NCI-H774 (cell line): ENCODE results near the gene OXER1.

Experiments
- DNase-seq: peaks from one replicate; lab custom pipeline; 2025; lab: John Stamatoyannopoulos, UW

OXER1 gene

DNA sequence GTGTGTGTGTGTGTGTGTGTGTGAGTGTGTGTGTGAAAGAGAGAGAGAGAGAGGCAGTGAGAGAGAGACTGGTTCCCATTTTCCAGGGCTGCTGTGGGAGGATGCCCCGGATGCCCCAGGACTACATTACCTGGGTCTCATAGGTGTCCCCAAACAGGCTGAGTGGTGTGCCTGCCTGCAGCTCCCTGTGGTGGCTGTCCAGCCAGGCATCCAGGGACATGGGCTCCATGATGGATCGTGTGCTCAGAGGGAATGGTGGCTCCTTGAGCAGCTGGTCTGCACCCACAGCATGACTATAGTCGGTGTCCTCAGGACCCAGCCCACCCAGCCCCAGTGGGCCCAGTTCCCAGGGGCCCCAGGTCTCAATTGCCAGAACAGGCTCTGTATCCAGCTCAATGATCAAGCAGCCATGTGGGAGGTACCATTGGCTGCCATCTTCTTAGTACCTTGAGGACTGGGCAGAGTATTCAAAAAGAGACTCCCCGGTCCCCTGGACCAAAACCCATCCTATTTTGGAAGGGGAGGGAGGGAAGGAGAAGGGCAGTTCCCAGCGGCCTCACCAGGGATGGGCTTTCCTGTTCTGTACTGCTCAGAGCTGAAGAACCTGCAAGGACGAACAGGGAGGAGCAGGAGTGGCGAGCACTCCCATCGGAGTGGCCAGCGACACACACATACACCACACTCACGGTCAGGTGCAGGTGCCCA is 5.8 kb upstream of the OXER1 start:
- DNase-seq = no peak

DNA sequence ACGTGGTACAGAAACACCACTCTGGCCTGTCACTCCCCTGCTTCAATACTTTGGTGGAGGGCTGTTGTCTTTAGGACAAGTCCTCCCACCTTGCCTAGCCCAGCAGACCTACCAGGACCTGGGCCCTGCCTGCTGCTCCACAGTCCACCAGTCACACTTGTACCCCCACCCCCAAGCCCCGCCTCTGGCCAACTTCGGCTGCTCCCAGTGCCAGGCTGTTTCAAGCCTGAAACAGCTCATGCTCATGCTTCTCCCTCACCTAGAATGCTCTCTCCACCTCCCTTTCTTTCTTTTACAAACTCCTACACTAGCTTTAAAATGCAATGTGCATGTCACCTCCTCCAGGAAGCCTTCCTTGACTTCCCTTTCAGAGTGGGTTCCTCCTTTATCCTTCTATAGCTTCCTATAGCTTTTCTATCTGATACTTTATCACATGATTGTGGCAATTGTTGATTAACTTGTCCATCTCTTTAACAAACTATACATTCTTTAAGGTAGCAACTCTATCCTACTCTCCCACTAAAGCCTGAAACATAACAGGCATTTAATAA is 4.8 kb upstream of the OXER1 start:
- no peak for DNase-seq

GRCh38 chr2:42767899-42768705 is 4.2 kb upstream of the OXER1 start:
- no peak for DNase-seq

DNA sequence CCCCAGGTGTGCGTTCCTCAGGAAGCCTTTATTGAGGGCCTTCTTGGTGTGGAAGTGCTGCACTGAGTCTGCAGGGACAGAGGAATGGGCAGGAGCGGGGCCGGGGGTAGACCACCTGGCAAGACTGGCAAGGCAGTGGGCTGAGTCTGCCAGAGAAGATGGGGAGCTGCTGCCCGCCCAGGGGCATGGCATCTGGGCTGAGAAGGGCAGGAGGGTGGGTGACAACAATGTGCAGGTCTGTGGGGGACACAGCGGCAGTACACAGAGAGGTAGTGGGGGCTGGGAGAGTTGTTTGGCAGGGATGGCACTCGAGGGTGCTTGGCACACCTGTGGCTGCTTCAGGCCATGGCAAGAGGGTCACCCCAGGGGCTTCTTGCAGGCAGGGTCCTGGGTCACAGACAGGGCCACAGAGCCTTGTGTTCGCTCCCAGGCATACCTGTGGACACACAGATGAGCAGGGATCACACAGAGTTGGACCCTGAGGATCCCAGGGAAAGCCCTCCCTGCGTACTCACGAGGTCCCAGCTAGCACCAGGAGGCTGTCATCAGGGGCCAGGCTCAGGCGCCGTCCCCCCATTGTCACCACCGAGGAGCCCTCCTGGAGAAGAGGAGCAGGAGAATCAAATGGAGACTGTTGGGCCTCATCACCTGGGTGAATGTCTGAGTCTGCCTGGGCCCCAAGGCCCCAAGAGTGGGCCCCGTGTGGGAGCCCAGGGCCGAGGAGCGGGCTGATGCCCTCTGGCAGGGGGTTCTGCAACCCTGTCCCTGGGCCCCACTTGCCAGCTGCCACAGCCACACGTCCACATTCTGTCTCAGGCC is 3.4 kb upstream of the OXER1 start:
- DNase-seq = no peak

DNA sequence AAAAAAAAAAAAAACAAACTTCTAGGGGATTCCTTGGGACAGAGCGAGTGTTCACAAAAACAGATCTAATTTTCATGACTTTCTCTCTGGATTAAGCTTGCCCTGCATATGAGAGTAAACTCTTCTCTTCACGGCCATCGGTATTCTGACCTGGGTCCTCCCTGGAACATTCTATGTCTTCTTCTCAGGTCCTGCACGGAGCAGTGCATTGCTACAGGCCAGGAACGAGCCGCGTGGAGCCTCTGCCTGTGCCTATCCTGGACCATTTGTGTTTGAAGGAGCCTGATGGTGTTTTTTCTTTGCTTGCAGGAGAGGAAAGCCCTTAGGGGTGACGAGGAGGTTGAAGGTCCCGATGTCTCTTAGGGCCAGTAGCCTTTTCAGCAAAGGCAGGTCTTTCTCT is 1.8 kb upstream of the OXER1 start:
- DNase-seq = no peak

- DNase-seq = no peak
Observed at GRCh38 chr2:42764901-42765300, 966 bp upstream of the OXER1 start.

GRCh38 chr2:42762823-42763804 is 821 bp downstream of the OXER1 start:
- no peak for DNase-seq

DNA sequence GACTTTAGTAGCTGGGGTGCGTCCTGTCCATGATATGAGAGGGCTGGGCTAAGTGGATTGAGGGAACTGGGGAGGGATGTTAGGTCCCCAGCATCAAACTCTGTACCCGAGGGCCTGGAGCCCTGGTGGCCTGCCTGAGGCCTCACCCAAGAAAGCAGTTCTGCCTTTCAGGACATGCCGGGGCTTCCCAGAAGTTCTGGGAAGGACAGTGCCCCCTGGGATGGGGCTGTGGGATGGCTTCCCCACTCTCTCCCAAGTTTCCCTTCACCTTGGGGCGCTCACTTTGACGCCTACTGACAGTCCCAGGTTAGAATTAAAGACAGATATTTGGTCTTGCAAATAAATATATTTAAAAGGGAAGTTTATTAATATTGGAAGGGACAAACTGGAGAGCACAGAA is 1.8 kb downstream of the OXER1 start:
- no peak for DNase-seq

DNA sequence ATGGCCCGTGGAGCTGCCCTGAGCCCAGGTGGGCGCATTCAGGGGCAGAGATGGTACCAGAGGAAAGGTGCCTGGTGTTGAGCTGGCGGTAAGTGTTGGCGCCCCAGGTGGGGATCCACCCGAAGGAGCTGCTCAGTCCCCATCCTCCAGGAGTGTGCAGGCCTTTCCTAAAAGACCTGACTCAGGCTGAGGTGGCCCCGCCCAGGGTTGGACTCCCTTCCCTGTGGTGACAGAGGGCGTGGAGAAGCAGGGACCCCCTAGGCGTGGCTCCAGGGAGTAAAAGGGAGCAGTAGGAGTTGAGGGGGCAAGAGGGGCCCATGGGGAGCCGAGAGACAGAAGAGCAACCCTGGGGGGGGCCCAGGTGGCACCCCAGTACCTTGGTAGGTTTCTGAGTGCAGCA is 2.4 kb downstream of the OXER1 start:
- no peak for DNase-seq

DNA sequence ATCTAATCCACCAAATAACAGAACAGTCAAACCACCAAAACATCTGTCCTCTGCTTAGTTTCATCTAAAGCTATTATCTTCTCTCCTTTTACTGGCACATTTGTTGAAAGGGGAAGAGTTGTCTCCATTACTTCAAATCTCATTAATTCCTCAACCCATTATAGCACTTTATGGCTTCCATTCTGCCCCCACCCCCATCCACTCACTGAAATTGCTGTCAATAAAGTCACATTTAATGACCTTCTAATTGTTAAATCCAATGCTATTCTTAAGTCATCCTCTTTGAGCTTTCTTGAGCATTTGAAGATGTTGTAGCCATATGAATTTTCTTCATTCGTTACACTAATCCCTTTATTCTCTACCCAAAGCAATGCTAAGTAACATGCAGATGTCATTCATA is 5.2 kb downstream of the OXER1 start:
- DNase-seq = no peak

DNA sequence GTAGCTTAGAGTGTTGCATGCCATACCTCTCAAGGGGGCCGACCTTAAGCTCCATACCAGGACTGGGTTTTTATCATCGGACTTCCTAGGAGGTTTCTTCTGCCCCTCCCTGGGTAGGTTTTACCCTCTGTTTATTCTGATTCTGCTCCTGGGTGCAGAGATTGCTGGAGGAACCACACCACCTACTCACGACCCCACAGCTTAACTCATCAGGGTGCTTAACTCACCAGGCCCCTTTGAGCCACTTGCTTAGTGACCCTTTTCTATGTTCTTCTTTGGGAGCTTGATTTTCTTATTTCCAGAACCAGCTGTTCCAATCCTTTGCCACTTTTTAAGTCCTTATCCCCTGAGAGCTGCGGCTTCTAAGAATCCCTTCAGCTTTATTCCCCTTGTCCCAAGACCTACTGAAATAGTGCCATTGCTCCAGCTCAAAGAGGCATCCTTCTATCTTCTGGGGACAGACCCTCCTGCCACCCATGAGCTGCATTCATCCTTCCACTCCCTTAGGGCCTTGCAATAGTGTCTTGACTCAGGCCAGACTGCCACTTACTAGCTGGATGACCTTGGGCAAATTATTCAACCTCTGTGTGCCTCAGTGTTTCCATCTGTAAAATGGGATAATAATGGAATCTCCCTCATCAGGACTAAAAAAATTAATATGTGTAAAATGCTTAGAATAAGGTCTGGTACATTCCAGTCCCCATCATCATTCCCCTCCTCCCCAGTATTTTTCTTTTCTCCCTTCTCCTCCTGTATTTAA is 5.8 kb downstream of the OXER1 start:
- no peak for DNase-seq

- no peak for DNase-seq
Observed at GRCh38 chr2:42756966-42757513, 6.9 kb downstream of the OXER1 start.

GRCh38 chr2:42756150-42756775 is 7.7 kb downstream of the OXER1 start:
- no peak for DNase-seq

- DNase-seq = no peak
Observed at GRCh38 chr2:42755191-42755880, 8.6 kb downstream of the OXER1 start.

DNA sequence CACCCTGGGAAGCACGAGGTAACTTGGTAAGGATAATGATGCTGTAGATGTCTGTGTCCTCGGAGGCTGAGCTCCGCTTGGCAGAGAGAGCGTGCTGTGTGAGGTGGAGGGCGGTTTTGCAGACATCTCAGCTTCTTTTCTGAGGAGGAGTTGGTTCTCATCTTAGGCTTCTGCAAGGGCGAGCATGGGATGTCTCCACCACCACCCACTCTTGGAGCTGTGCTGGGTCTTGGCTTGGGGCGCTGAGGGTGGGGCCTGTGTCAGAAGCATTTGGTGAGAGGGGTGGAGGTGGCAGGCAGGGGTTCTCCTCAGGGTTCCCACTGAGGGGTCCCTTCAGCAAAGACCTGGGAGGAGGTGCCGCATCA is 9.2 kb downstream of the OXER1 start:
- no peak for DNase-seq

GRCh38 chr2:42754021-42754775 is 9.7 kb downstream of the OXER1 start:
- no peak for DNase-seq

DNA sequence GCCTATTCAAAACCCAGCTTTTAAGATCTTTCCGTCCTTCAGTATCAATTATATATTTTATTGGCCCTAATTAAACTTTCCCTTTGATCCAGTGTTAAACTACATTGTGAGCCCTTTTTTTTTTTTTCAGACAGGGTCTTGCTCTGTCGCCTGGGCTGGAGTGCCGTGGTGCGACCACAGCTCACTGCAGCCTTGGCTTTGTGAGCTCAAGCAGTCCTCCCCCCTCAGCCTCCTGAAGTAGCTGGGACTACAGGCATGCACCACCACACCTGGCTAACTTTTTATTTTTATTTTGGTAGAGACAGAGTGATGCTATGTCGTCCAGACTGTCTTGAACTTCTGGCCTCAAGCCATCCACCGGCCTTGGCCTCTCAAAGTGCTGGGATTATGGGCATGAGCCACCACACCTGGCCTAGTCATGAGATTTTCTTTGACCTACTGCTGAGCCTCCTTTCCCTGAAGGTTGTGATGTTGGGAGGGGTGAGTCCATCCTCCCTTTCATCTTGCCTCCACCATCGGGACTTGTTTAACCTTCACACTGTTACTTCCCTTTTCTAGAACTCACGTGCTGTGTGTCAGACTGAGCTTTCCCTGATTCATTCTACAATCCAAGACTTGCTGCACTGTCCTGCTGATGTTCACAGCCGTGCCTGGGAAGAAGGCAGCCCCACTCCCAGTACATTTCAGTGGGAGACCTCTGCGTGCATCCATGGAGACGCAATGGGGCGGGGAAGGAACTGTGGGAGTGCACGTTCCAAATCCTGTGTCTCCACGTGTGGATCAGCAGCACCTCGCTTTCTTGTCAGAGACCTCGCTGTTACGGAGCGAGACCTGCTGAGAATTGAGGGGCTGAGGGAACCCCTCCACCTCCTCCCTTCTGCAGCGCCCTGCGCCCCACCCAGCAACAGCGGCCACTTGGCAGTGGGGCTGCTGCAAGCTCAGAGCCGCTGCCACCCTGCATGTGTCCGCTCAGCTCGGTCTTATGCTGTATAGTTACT is 10.8 kb downstream of the OXER1 start:
- DNase-seq = no peak
